HepG2 (cell line): ENCODE measurements around the gene GPR156.

ENCODE experiments used
- HNRNPUL1 ChIP-seq: fragments of 200-400 bp; formaldehyde crosslinking; IDR thresholded peaks from 2 replicates; pipeline ENCODE4 v1.6.1; 2017; ENCODE audit warnings: low read depth, mild to moderate bottlenecking, low read length, moderate library complexity
- NR2F6 ChIP-seq, 2 experiments: IDR thresholded peaks; 2 replicates each; pipeline ENCODE4 v1.6.1; 2016; ENCODE audit warnings: antibody characterized with exemption in 1 of 2, mild to moderate bottlenecking in 1 of 2
- POLR2A ChIP-seq, 2 experiments: IDR thresholded peaks; 2 replicates each; pipeline ENCODE4 v1.6.1; 2011; ENCODE audit warnings: low read depth in 2 of 2, low read length in 2 of 2, mild to moderate bottlenecking in 1 of 2, moderate library complexity in 1 of 2; ENCODE audit not compliant: insufficient read depth in 1 of 2
- SIX4 ChIP-seq: sonication (generic); formaldehyde crosslinking; IDR thresholded peaks from 2 replicates; pipeline ENCODE4 v1.4.0; 2020; ENCODE audit warnings: missing genetic modification reagents

- TF ChIP-seq POLR2A (IDR thresholded peaks at IDR 0.05; ENCODE audit: insufficient read depth in 1 of 2, low read depth in 2 of 2, low read length in 2 of 2) (no peak), HNRNPUL1 (no peak), NR2F6 (IDR thresholded peaks at IDR 0.05) (no peak), NR2F6 (CRISPR knock-in tag; IDR thresholded peaks at IDR 0.05) (no peak), SIX4 (CRISPR knock-in tag) (no peak)
Observed at GRCh38 chr3:120174811-120175539, 110.0 kb downstream of the GPR156 start.
